PC-3 (cell line): ENCODE results near the gene THBS3. TPM values are rescaled to one million over a fixed set of nuclear protein-coding genes. Genes with fewer than 3 reads are reported as not detected.

Experiments
- ATAC-seq: fragments of 200-7000 bp; cut with Tn5 transposase; 2 replicates; pipeline ENCODE4 v1.9.1; 2020; ENCODE audit warnings: mild to moderate bottlenecking, moderate library complexity
- BruUV-seq: library from RNA; stranded (reverse); fragments of 400-500 nt; replicated peaks from 2 replicates; lab custom pipeline; 2021; lab: Mats Ljungman, UMichigan
- CTCF ChIA-PET: fragments of 300-600 bp; sonication (Branson Sonifier 250); formaldehyde crosslinking; loops from one replicate; lab custom pipeline; 2022; ENCODE audit warnings: antibody characterized with exemption; lab: Charles Lee
- POLR2A ChIA-PET: fragments of 300-600 bp; sonication (Branson Sonifier 250); formaldehyde crosslinking; loops from one replicate; lab custom pipeline; 2022; ENCODE audit warnings: antibody characterized with exemption; ENCODE audit not compliant: unreplicated experiment; lab: Charles Lee
- DNase-seq: peaks from one replicate; pipeline ENCODE4 v3.0.0-alpha.2; 2015
- H2AFZ ChIP-seq: fragments of 300-600 bp; sonication (generic); 2 replicates; pipeline ENCODE4 v1.6.0; 2016; ENCODE audit warnings: antibody characterized with exemption, low read length
- H3F3A ChIP-seq: fragments of 300-600 bp; sonication (generic); one replicate; pipeline ENCODE4 v1.6.0; 2017; ENCODE audit warnings: antibody characterized with exemption, low read length, control low read depth, mild to moderate bottlenecking; ENCODE audit not compliant: unreplicated experiment
- H3K27ac ChIP-seq: fragments of 300-600 bp; sonication (generic); 2 replicates; pipeline ENCODE4 v1.5.1; 2016; ENCODE audit warnings: mild to moderate bottlenecking, low read length
- H3K27me3 ChIP-seq: fragments of 300-600 bp; sonication (generic); 2 replicates; pipeline ENCODE4 v1.6.1; 2016; ENCODE audit warnings: low read length, mixed read lengths
- H3K36me3 ChIP-seq: fragments of 300-600 bp; sonication (generic); 2 replicates; pipeline ENCODE4 v1.6.1; 2016; ENCODE audit warnings: low read depth, mixed run types, low read length, mixed read lengths
- H3K4me1 ChIP-seq: fragments of 300-600 bp; sonication (generic); 2 replicates; pipeline ENCODE4 v1.5.1; 2016; ENCODE audit warnings: low read length; ENCODE audit not compliant: insufficient read depth
- H3K4me2 ChIP-seq: fragments of 300-600 bp; sonication (generic); 2 replicates; pipeline ENCODE4 v1.6.0; 2016; ENCODE audit warnings: low read length
- H3K4me3 ChIP-seq: fragments of 300-600 bp; sonication (generic); 2 replicates; pipeline ENCODE4 v1.5.1; 2016; ENCODE audit warnings: mild to moderate bottlenecking, low read length, mixed read lengths
- H3K79me2 ChIP-seq: fragments of 300-600 bp; sonication (generic); 2 replicates; pipeline ENCODE4 v1.6.1; 2017; ENCODE audit warnings: low read length, mixed read lengths
- H3K9ac ChIP-seq: fragments of 300-600 bp; sonication (generic); 2 replicates; pipeline ENCODE4 v1.6.0; 2016; ENCODE audit warnings: mild to moderate bottlenecking, low read length
- H3K9me2 ChIP-seq: fragments of 300-600 bp; sonication (generic); replicated peaks from 2 replicates; pipeline ENCODE4 v1.6.1; 2016; ENCODE audit warnings: mixed run types, low read length, mixed read lengths
- H3K9me3 ChIP-seq: fragments of 300-600 bp; sonication (generic); 2 replicates; pipeline ENCODE4 v1.6.1; 2016; ENCODE audit warnings: low read length, mixed read lengths
- H4K20me1 ChIP-seq: fragments of 300-600 bp; sonication (generic); 2 replicates; pipeline ENCODE4 v1.6.1; 2016; ENCODE audit warnings: low read length, mixed read lengths
- EZH2 ChIP-seq: fragments of 300-600 bp; sonication (generic); IDR thresholded peaks from one replicate; pipeline ENCODE4 v1.6.1; 2017; ENCODE audit warnings: antibody characterized with exemption, mild to moderate bottlenecking, low read length; ENCODE audit not compliant: unreplicated experiment
- EZH2phosphoT487 ChIP-seq: fragments of 300-600 bp; sonication (generic); IDR thresholded peaks from 2 replicates; pipeline ENCODE4 v1.6.1; 2018; ENCODE audit warnings: mild to moderate bottlenecking, antibody characterized with exemption, low read length, borderline replicate concordance
- intact Hi-C: fragments of 100-400 bp; cut with micrococcal nuclease; formaldehyde crosslinking; loops from 2 replicates; pipeline ENCODE4 v1.9.0; 2023
- total RNA-seq: library from RNA; depleted of rRNA; stranded (reverse); fragments of >200 nt; gene quantifications from 2 replicates; pipeline ENCODE4 v1.2.3, GENCODE V29; 2014
- TF ChIP-seq, protein P1 (sequence below): fragments of 300-600 bp; sonication (generic); conservative IDR thresholded peaks from 2 replicates; pipeline ENCODE4 v1.5.1; 2017; ENCODE audit warnings: antibody characterized with exemption, low read depth, mild to moderate bottlenecking, low read length

Gene THBS3
- total RNA-seq, 1 experiment from 2014 or later, result 13.0 TPM

DNA sequence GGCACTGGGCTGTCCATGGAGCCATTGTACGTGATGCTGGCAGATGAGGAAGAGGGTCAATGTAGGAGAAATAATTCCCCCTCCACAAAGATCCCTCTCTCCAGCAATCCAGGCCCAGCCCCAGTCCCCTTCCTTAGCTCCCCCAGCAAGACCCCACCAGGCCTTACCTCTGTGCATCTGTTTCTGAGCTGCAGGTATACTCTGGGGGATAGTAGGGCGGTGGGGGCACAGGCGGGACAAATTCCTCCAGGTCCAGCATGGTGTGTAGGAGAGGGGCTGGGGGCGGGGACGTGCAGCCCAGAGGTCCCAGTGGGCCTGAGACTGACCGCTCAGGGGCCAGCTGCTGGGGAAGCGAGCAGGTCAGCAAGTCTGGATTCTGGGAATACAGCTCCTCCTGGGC is 43.9 kb upstream of the THBS3 start:
- H3K9me2 ChIP-seq, result no peaks in the 10 kb centered on the region
- H3F3A ChIP-seq, result no peaks in the 10 kb centered on the region
- H3K27ac ChIP-seq, result no peak overlapping the region
- intact Hi-C loops, result no loop called here
- CTCF ChIA-PET, result interaction anchor here (0.5 to 1.6 kb wide), 11 partner anchors 10 to 253 kb away, joined by 3 to 14 read pairs (median 4); partner anchors contain the start of genes CLK2, HCN3 and SCAMP3
- no peak overlapping the region for H3K4me3 ChIP-seq
- no peaks in the 10 kb centered on the region for H3K27me3 ChIP-seq
- peaks cover 22% of the 10 kb centered on the region for H3K4me1 ChIP-seq
- H3K9me3 ChIP-seq, result no peaks in the 10 kb centered on the region
- H3K79me2 ChIP-seq, result peaks cover 21% of the 10 kb centered on the region
- no TSS peak for BruUV-seq
- ATAC-seq, result no peak
- POLR2A ChIA-PET, result no interaction called here
- no peak for DNase-seq
- peaks cover 15% of the 10 kb centered on the region; the same call in 1 of the 2 replicates for H3K36me3 ChIP-seq
- TF ChIP-seq EZH2phosphoT487, result no peak
- TF ChIP-seq, protein P1, sequence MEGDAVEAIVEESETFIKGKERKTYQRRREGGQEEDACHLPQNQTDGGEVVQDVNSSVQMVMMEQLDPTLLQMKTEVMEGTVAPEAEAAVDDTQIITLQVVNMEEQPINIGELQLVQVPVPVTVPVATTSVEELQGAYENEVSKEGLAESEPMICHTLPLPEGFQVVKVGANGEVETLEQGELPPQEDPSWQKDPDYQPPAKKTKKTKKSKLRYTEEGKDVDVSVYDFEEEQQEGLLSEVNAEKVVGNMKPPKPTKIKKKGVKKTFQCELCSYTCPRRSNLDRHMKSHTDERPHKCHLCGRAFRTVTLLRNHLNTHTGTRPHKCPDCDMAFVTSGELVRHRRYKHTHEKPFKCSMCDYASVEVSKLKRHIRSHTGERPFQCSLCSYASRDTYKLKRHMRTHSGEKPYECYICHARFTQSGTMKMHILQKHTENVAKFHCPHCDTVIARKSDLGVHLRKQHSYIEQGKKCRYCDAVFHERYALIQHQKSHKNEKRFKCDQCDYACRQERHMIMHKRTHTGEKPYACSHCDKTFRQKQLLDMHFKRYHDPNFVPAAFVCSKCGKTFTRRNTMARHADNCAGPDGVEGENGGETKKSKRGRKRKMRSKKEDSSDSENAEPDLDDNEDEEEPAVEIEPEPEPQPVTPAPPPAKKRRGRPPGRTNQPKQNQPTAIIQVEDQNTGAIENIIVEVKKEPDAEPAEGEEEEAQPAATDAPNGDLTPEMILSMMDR, result no peak
- TF ChIP-seq EZH2, result no peak
- no peak overlapping the region for H3K4me2 ChIP-seq
- no peaks in the 10 kb centered on the region for H4K20me1 ChIP-seq
- H3K9ac ChIP-seq, result no peak overlapping the region
- no peak overlapping the region for H2AFZ ChIP-seq

DNA sequence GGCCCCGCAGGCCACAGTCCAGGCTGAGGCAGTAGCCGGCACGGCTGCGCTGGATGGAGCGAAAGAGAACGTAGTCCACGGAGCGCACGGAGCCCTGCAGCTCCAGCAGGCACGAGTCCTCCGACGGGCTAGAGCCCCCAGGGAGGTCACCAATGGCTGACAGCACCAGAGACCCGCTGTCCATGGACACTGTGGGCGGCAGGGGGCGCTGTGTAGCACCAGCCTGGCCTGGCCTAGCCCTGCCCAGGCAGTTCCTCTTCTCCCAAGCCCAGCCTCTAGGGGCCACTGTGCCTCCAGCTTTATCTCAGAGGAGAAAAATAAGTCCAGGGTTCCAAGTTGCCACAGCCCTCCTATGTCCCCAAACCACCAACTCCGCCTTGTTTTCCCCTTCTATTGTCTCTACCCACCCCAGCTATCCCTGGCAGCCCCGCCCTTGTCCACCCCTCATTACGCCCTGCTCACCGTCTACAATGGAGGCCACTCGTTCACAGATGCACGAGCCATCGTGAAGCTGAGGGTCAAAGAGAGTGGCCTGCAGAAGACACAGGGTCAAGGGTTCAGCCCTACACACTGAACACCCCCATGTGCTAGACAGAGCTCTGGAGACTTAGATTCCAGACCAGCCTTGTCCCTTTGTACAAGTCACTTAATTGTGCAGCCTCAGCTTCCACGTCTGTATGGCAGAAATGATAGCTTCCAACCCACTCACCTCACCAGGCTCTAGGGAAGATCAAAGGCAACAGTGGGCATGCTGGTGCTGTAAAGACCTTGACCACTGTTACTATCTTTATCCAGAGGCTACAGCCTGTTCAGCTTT is 43.1 kb upstream of the THBS3 start:
- no TSS peak for BruUV-seq
- Histone ChIP-seq H3K27me3 (no peaks in the 10 kb centered on the region), H3K36me3 (peaks cover 15% of the 10 kb centered on the region; the same call in 1 of the 2 replicates), H3K4me1 (peaks cover 19% of the 10 kb centered on the region), H4K20me1 (no peaks in the 10 kb centered on the region), H3F3A (no peaks in the 10 kb centered on the region), H3K9me3 (no peaks in the 10 kb centered on the region), H3K27ac (no peak overlapping the region), H3K4me2 (no peak overlapping the region), H3K4me3 (no peak overlapping the region), H2AFZ (0 out of 2 replicates have a peak overlapping the region, but pooled peaks have one; percentile 19), H3K9me2 (no peaks in the 10 kb centered on the region), H3K79me2 (peaks cover 21% of the 10 kb centered on the region), H3K9ac (no peak overlapping the region)
- CTCF ChIA-PET, result interaction anchor here (0.5 to 1.6 kb wide), 14 partner anchors 10 to 253 kb away, joined by 3 to 14 read pairs (median 4); partner anchors contain the start of genes CLK2, HCN3 and SCAMP3
- ATAC-seq (peak; percentile 66), DNase-seq (peak; percentile 97)
- intact Hi-C loops, result loop anchor here (1.0 kb wide), 3 partner anchors 22 to 74 kb away; partner anchors contain the start of gene CLK2
- POLR2A ChIA-PET, result interaction anchor here (0.6 kb wide), 1 partner anchor 72 kb away, joined by 4 read pairs; no protein-coding TSS in a partner anchor
- TF ChIP-seq EZH2 (no peak), EZH2phosphoT487 (no peak)
- TF ChIP-seq, protein P1, result peak; percentile 99
